ENCODE measurements around the gene GRIA4. TPM values are rescaled to one million over a fixed set of nuclear protein-coding genes. Genes with fewer than 3 reads are reported as not detected.

The GRIA4 gene
- polyA plus RNA-seq, 3 donors = not detected

DNA sequence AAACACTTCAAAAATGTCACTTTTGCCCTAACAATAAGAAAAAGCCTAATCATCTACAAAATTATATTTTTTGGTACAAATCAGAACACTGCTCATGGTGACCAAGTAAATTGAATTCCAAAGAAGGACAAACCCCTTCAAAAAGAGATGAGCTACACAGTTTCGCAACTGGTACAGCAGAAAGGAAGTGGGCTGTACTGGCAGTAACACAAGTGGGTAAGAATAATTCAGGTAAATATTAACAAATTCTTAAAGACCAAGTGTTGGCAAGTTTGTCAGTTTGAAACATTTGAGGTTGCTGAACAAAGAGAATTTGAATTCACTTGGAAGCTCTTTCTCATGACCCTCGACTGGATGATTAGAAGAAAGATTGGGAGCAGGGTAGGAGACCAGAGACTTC lies 376.7 kb downstream of the GRIA4 start:
- DNase-seq = no peak
- WGBS (ENCODE audit: insufficient coverage) = no CpG with 5 or more reads among the region's 2 CpGs
- Histone ChIP-seq H3K4me3 (replicated peaks in 1 of 3; ENCODE audit: low read depth in 2 of 3, low read length in 3 of 3) (no peak overlapping the region), H2AFZ (ENCODE audit: insufficient read depth, low read depth, low read length, poor library complexity, severe bottlenecking) (no peak overlapping the region), H3K4me1 (ENCODE audit: control insufficient read depth in 1 of 2, insufficient read depth in 2 of 2, low read length in 2 of 2) (no peaks in the 10 kb centered on the region), H3K27me3 (ENCODE audit: control insufficient read depth in 2 of 2, insufficient read depth in 2 of 2, low read length in 2 of 2) (no peaks in the 10 kb centered on the region), H3K9ac (ENCODE audit: insufficient read depth, low read length, poor library complexity, severe bottlenecking) (no peak overlapping the region), H3K9me3 (replicated peaks in 1 of 2; ENCODE audit: control insufficient read depth in 1 of 2, insufficient read depth in 1 of 2, low read length in 2 of 2) (no peaks in the 10 kb centered on the region), H3K27ac (ENCODE audit: low read depth in 1 of 2, low read length in 2 of 2) (no peak overlapping the region), H4K20me1 (ENCODE audit: insufficient read depth, low read length) (no peaks in the 10 kb centered on the region), H3K4me2 (replicated peaks; ENCODE audit: extremely low read depth, low read length, poor library complexity, severe bottlenecking) (no peak overlapping the region), H3K79me2 (ENCODE audit: insufficient read depth, low read length) (no peaks in the 10 kb centered on the region), H3K36me3 (replicated peaks in 1 of 2; ENCODE audit: control insufficient read depth in 1 of 2, insufficient read depth in 2 of 2, low read length in 2 of 2) (no peaks in the 10 kb centered on the region)
- intact Hi-C loops (cut with micrococcal nuclease) = no loop called here
- no peaks in the 10 kb centered on the region for H3K4me1 Mint-ChIP-seq
- H3K9me3 Mint-ChIP-seq = peaks cover 0 to 3% (median 0%) of the 10 kb centered on the region in 7 donors
- H3K27me3 Mint-ChIP-seq (ENCODE audit: low read depth in 3 of 3) = peaks cover 0 to 3% (median 0%) of the 10 kb centered on the region in 3 donors
- TF ChIP-seq, protein P1, sequence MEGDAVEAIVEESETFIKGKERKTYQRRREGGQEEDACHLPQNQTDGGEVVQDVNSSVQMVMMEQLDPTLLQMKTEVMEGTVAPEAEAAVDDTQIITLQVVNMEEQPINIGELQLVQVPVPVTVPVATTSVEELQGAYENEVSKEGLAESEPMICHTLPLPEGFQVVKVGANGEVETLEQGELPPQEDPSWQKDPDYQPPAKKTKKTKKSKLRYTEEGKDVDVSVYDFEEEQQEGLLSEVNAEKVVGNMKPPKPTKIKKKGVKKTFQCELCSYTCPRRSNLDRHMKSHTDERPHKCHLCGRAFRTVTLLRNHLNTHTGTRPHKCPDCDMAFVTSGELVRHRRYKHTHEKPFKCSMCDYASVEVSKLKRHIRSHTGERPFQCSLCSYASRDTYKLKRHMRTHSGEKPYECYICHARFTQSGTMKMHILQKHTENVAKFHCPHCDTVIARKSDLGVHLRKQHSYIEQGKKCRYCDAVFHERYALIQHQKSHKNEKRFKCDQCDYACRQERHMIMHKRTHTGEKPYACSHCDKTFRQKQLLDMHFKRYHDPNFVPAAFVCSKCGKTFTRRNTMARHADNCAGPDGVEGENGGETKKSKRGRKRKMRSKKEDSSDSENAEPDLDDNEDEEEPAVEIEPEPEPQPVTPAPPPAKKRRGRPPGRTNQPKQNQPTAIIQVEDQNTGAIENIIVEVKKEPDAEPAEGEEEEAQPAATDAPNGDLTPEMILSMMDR (IDR thresholded peaks at IDR 0.05) = no peak
- H3K4me3 Mint-ChIP-seq = no peak overlapping the region
- no peak overlapping the region for H3K27ac Mint-ChIP-seq
- H3K36me3 Mint-ChIP-seq = no peaks in the 10 kb centered on the region

DNA sequence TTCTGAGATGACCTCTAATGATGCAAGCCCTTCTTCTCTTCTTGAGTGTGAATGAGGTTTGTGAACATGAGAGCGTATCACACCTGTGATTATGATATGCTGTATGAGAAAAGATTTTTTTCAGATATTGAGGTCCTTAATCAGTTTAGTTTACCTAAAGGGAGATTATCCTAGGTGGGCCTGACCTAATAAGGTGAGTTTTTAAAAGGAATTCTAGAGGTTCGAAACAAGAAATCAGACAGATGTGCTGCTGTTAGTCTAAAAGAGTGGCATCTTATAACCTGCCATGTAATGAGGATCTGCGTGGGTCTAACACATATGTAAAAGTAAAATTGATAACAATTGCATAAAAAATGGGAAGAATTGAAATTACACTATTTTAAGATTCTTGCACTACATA lies 378.3 kb downstream of the GRIA4 start:
- peaks cover 0 to 4% (median 0%) of the 10 kb centered on the region in 7 donors for H3K9me3 Mint-ChIP-seq
- no peaks in the 10 kb centered on the region for H4K20me1 ChIP-seq (ENCODE audit: insufficient read depth, low read length)
- no peak overlapping the region for H3K27ac Mint-ChIP-seq
- H3K4me1 ChIP-seq (ENCODE audit: control insufficient read depth in 1 of 2, insufficient read depth in 2 of 2, low read length in 2 of 2) = no peaks in the 10 kb centered on the region
- intact Hi-C loops (cut with micrococcal nuclease) = no loop called here
- H3K36me3 ChIP-seq (replicated peaks in 1 of 2; ENCODE audit: control insufficient read depth in 1 of 2, insufficient read depth in 2 of 2, low read length in 2 of 2) = no peaks in the 10 kb centered on the region
- TF ChIP-seq, protein P1 (IDR thresholded peaks at IDR 0.05) = no peak
- no peaks in the 10 kb centered on the region for H3K27me3 Mint-ChIP-seq (ENCODE audit: low read depth in 3 of 3)
- peaks cover 0 to 2% of the 10 kb centered on the region in 2 donors for H3K36me3 Mint-ChIP-seq
- no peak for DNase-seq
- no peaks in the 10 kb centered on the region for H3K9me3 ChIP-seq (replicated peaks in 1 of 2; ENCODE audit: control insufficient read depth in 1 of 2, insufficient read depth in 1 of 2, low read length in 2 of 2)
- H3K4me1 Mint-ChIP-seq = no peaks in the 10 kb centered on the region
- H3K79me2 ChIP-seq (ENCODE audit: insufficient read depth, low read length) = no peaks in the 10 kb centered on the region
- H3K27ac ChIP-seq (ENCODE audit: low read depth in 1 of 2, low read length in 2 of 2) = no peak overlapping the region
- WGBS (ENCODE audit: insufficient coverage) = 83% methylated on average over 1 of the region's 3 CpGs
- H3K4me3 ChIP-seq (replicated peaks in 1 of 3; ENCODE audit: low read depth in 2 of 3, low read length in 3 of 3) = no peak overlapping the region
- H2AFZ ChIP-seq (ENCODE audit: insufficient read depth, low read depth, low read length, poor library complexity, severe bottlenecking) = no peak overlapping the region
- no peak overlapping the region for H3K4me2 ChIP-seq (replicated peaks; ENCODE audit: extremely low read depth, low read length, poor library complexity, severe bottlenecking)
- H3K27me3 ChIP-seq (ENCODE audit: control insufficient read depth in 2 of 2, insufficient read depth in 2 of 2, low read length in 2 of 2) = no peaks in the 10 kb centered on the region
- H3K4me3 Mint-ChIP-seq = no peak overlapping the region
- no peak overlapping the region for H3K9ac ChIP-seq (ENCODE audit: insufficient read depth, low read length, poor library complexity, severe bottlenecking)
